Left cardiac atrium (tissue), 4 donors: ENCODE measurements around the gene TSSC4. TPM values are rescaled to one million over a fixed set of nuclear protein-coding genes. Genes with fewer than 3 reads are reported as not detected.
A peak's percentile ranks its signal among the peaks of the same experiment; 100 is the strongest.

Experiments
- ATAC-seq, 2 donors: fragments of 200-7000 bp; cut with Tn5 transposase; one replicate each; pipeline ENCODE4 v1.9.1; 2020; ENCODE audit warnings: mild to moderate bottlenecking in 2 of 2, moderate library complexity in 2 of 2
- DNase-seq: peaks from one replicate; pipeline ENCODE4 v3.0.0-alpha.2; 2020
- intact Hi-C, 2 donors: fragments of 100-400 bp; cut with DNase I; formaldehyde crosslinking; loops; one replicate each; pipeline versions ENCODE4 v1.14.1 to v1.15.1; 2022 to 2023
- total RNA-seq, 2 donors: library from RNA; stranded (reverse); fragmentation: NEBNext Ultra II Directional; extraction: Animal tissue kit (Norgen Biotek cat#: 25700); gene quantifications; one replicate each; pipeline ENCODE4 v1.2.1, GENCODE V29; 2021
- donor health status: DM: no; HTN: yes; CAD: no.
- donor health status: DM: no; HTN: yes; CAD: no; lungs with severe emphysema.
- donor health status: DM: yes; HTN: yes; CAD: no.
- donor health status: Dilated cardiomyopathy.

Gene TSSC4
- total RNA-seq, 2 donors from 2014 or later: 34.9 to 45.7 TPM

DNA sequence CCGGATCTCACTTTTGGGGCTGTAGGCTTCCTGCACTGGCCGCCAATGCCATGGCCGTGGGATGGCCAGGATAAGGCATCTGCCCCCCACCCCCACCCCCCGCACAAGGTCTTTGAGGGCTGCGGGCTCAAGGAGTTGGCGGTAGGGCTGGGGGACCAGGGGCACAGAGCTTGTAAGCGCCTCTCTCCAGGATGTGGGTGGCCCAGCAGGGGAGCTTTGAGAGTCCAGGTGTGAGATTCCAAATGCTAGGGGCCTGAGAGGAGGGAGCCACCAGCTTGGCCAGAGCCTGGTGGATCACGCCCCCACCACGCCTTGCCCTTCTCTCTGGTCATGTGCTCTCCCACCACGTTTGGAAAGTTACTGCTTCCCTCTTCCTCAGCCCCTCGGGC lies 18.4 kb upstream of the TSSC4 start:
- DNase-seq (no peak), ATAC-seq (no peak)
- intact Hi-C loops: no loop called here

DNA sequence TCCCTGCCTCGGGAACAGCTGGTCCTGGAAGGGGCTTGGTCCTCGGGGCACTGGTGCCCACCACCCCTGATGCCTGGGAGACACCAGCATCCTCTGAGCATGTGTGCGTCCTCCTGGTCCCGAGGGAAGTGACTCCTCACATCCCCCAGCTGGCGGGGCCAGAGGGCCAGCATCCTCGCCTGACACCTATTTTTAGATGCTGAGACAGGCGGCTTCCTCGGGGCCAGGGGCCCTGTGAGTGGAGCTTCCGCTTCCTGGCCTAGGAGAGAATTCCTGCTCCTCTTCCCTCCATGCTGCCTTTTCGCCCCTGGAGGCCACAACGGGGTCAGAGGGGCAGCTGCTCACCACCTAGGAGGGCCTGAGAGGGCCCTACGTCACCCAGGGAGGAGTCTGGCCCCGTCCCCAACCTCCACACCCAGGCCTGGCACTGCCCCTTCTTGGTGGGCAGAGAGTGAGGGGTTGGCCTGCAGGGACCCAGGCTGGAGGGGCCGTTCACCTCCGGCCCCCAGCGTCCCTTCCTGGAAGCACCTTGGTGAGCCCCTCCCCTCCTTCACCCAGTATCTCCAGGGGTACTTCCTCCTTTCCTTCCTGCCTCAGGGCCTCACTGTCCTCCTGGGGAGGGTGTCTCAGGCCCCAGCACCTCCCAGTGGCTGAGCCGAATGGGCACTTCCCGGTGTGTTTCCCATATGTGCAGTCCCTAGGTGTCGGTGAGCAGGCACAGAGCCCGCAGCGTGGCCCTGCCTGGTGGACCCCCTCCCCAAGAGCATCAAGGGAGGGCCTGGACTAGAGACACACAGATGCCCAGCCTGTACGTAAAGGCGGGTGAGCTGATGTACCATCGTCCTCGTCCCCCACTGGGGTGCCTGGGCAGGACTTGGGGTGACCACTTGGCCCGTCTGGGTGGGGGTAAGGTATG lies 17.4 kb upstream of the TSSC4 start:
- intact Hi-C loops: no loop called here

DNA sequence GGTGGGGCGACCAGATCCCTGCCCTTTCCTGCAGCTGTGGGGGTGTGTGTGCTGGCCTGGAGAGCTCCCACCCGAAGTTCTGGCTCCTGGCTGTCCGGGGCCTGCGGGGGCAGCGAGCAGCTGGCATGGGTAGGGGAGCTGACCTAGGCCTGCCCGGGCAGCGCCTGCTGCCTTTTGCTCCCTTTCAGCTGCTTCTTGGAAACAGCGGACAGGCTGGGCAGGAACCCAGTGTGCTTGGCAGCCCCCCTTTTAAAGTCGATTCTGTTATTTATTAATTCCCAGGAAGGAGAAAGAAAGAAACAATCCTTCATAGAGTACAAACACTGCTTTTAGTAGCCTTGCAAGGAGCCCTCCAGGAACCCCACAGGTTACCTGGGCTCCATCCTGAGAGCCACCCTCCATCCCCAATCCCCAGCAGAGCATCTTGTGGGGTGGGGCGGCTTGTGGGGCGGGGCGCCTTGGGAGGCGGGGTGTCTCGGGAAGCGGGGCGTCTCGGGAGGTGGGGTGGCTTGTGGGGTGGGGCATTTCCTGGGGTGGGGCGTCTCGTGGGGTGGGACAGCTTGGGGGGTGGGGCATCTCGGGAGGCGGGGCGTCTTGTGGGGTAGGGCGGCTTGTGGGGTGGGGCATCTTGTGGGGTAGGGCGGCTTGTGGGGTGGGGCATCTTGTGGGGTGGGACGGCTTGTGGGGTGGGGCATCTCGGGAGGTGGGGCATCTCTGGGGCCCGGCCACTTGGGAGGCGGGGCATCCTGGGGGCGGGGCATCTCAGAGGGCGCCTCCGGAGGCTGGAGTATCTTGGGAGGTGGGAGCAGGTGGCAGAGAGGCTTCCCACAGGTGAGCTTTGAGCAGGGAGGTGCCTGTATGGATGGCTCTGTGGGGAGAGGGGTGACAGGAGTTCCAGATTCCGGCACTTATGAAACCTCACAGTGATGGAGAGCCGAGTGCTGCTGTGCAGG lies 16.4 kb upstream of the TSSC4 start:
- DNase-seq: no peak
- peak in 1 of 2 donors; percentile 9 for ATAC-seq
- intact Hi-C loops: no loop called here

More for the DNA sequence above, 17.4 kb upstream of the TSSC4 start:
- peak; percentile 80 for DNase-seq
- ATAC-seq: peak; percentile 42 to 46

DNA sequence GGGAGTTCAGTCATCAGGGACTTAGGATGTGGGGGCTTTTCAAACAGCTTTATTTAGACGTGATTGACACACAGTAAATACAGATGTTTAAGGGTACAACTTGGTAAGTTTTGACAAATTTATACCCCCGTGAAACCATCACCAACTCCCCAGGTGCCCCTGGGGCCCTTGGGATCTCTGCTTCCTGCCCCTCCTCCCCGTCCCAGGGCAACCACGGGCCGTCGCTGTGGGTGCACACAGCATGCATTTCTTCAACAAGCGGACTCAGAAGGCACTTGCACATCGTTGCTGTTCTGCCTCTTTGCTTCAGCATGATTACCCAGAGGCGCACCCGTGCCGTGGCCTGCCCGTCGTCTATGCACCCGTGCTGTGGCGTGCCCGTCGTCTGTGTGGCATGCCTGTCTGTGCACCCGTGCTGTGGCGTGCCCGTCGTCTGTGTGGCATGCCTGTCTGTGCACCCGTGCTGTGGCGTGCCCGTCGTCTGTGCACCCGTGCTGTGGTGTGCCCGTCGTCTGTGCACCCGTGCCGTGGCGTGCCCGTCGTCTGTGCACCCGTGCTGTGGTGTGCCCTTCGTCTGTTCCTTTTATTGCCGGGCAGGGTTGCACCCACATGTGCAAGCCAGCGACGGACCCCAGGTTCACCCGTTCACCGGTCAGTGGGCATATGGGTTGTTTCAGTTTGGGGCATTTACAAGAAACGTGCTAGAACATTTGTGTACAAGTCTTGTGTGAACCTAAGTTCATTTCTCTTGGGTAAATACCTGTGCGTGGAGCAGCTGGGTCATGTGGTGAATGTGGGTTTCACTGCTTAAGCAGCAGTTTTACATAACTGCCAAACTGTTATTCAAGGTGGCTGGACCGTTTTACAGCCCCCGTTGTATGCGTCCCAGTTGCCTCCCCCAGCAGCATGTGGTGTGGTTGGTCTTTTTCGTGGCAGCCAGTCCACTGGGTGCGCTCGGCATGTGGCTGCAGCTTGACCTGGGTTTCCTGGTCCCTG lies 15.1 kb upstream of the TSSC4 start:
- ATAC-seq (no peak), DNase-seq (no peak)
- intact Hi-C loops: no loop called here

DNA sequence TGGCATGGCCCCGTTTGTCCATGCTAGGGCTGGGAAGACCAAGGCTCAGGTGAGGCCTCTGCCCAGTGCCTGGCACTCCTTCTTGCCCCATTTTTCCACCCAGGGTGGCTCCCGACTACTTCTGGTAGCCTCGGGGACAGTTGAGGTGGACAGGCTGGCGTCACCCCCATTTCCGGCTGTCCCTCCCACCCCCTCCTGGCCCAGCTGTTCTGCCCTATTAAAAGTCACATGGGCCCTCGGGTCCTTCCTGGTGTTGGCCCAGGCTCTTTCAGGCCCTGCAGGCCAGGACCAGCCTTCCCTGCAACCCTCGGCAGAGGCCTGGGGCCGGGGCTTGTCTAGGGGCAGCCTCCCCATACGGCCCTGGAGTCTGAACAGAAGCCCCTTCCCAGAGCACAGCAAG lies 14.0 kb upstream of the TSSC4 start:
- intact Hi-C loops: no loop called here
- ATAC-seq (no peak), DNase-seq (no peak)

DNA sequence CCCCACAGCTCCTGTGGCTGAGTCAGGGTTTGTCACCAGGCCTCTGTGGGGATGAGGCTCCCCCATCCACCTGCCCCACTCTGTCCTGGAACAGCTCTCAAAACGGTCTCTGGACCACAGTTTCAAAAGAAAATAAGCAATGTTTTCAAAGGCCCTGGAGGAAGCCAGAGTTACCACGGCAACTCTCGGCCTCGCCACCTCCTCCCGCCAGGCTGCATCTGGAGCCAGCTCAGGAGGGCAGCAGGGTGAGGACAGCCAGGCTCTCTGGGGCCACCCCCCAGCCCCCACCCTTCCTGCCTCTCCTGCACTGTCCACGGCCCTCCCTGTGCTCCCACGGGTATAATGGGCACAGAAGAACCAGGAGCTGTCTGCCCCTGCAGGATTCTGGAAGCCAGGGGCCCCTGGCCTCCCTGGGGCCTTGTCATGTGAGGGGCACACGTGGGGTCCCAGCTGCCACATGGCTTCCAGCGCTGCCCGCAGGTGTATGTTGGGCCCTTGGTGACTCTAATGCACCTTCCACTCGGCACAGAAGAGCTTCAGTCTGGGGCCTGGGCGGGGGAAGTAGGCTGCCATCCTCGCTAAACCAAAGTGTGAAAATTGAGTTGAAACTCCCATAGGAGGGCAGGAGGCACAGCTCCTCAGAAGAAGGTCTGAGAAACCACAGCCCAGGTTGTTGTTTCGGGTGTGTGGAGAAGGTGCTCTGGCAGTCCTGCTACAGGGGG lies 13.1 kb upstream of the TSSC4 start:
- intact Hi-C loops: no loop called here
- ATAC-seq: peak in 1 of 2 donors; percentile 9
- DNase-seq: no peak

DNA sequence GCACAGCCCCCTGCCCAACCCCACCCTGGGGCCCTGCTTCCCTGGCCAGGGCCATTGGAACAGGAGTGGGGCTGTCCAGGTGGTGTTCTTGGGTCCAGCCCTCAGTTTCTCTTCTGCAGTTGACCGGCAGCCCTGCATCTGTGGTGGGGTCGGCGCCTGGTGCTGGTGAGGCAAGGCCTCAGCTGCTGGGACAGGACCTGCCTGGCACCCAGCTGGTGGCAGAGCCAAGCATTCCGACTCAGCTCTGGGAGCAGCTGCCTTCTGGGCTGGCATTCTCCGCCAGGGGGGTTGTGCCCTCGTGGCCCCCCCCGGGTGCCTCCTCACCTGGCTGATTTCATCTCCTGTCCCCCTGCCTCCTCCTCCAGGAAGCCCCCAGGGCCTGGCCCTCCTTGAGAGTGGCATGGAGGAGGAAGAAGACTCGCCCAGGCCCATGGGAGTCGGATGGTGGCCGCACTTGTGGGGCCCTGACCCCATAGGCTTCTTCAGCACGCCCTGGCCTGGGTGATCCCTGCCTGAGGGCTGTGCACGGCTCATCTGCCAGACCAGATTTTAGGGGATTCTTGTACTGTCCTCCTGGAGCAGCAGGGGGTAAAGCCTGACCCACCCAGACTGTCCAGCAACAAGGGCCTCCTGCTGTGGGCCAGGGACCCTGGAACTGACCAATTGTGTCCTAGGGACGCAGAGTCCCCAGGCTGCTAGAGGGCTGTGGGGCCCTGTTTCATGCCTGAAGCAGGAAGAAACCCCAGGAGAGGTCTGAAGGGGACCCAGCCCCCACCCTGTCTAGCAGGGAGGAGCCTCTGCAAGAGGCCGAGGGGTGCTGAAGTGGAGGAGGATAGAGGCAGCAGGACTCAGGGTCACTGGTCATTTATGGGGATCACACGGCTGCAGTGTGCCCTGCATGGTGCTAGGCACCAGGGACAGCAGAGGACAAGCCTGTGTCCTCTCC lies 11.8 kb upstream of the TSSC4 start:
- DNase-seq (no peak), ATAC-seq (no peak)
- intact Hi-C loops: no loop called here

DNA sequence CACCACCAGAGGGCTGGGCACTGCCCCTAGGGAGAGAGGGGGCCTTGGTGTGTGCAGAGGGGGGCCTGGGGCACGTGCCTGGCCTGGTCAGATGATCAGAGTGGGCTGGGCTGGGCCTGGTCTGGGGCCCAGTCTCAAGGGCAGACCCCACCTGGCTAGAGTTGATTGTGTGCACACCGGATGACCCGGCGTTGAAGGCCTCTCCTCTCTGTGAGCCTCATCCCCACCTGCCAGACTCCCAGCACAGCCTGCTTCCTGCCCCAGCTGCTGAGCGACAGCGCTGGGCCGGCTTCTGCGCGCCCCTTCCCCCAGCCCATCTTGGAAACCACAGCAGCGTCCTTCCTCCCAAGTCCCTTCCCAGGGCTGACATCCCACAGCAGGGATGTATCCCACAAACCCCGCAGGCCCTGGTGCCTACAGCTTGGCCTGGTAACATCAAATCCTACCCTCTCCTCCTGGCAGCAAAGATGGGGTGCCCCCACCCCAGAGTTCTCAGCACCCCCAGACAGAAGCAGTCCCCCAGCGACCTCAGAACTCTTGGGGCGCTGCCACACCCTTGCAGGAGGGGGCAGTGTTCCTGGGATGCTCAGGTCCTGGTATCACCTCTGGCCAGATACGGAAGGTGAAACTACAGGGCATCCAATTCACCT lies 11.0 kb upstream of the TSSC4 start:
- intact Hi-C loops: no loop called here
- ATAC-seq (no peak), DNase-seq (no peak)

DNA sequence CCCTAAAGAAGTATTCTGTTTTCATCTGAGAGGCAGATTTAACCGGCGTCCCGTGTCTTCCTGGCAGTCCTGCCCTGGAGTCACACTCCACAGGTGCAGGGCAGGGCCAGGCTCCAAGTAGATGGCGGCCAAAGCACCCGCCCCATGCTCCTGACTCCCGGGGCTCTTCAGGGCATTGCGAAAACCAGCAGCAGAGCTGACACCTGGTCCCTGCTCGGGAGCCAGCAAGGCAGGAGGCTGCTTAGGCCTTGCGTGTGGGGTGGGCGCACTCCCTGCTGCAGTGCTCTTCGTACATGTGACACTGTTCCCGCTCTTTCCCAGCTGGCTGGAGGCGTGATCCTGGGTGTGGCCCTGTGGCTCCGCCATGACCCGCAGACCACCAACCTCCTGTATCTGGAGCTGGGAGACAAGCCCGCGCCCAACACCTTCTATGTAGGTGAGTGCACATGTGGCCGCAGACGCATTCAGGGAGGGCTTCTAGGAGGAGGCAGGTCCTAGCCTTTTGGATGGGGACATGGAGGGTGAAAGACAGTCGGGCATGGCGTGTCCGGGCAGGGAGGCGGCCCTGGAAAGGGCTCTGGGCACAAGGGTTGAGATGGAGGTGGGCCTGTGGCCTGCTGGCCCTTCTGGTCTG lies 10.3 kb upstream of the TSSC4 start:
- ATAC-seq (no peak), DNase-seq (no peak)
- intact Hi-C loops: no loop called here

DNA sequence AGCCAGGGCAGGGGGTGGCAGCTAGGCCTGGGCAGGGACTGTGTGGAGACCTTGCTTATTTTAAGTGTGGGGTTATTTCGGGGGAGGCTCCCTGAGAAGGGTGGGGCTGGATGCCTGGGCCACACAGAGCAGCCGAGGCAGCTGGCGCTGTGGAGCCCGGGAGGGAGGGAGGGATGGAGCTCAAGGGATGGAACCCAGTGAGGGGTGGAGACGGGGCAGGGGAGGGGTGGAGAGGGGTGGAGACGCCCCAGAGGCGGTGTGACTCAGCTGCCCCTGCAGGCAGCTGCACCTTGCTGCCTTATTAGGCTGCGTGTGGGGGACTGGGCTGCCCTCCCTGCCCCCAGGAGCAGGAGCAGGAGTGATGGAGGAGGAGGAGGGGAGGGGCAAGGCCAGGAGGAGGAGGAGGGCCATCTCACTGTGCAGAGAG lies 9.8 kb upstream of the TSSC4 start:
- intact Hi-C loops: no loop called here
- DNase-seq (no peak), ATAC-seq (peak; percentile 5 to 83)

DNA sequence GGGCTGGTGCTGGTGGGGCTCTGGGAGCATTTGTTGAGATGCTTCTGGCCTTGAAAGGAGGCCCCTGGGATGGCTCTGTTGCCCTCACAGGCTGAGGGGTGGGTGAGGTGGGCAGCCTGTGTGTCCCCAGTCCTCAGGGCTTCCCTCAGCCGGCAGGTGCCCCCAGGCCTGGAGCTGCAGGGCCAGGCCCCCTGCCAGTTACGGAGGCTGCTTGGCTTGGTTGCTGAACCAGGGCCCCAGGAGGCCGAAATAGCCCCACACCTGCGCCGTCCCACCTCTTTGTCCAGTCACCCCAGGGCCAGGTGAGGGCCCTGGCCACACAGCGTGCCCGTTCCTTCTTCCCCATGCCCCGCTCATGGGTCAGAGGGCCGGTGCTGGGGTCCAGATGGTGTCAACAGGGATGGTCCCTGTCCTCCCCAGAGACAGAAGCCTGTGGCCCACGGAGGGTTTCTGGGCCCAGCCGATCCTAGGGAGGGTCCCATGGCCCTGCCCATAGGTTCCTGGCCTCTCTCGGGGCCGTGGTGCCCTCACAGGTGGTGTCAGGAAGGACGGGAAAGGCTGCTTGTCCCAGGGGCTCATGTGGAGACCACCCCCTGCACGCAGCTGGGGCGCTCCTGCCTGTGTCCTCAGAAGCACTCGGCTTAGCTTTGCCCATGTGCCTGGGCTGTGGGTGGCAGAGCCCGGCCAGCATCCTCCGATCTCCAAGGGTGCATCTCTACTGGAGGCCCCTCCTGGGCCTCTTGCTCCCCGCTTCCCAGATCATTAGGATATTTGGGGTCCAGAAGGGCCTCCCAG lies 9.2 kb upstream of the TSSC4 start:
- ATAC-seq: no peak
- intact Hi-C loops: no loop called here
- no peak for DNase-seq

DNA sequence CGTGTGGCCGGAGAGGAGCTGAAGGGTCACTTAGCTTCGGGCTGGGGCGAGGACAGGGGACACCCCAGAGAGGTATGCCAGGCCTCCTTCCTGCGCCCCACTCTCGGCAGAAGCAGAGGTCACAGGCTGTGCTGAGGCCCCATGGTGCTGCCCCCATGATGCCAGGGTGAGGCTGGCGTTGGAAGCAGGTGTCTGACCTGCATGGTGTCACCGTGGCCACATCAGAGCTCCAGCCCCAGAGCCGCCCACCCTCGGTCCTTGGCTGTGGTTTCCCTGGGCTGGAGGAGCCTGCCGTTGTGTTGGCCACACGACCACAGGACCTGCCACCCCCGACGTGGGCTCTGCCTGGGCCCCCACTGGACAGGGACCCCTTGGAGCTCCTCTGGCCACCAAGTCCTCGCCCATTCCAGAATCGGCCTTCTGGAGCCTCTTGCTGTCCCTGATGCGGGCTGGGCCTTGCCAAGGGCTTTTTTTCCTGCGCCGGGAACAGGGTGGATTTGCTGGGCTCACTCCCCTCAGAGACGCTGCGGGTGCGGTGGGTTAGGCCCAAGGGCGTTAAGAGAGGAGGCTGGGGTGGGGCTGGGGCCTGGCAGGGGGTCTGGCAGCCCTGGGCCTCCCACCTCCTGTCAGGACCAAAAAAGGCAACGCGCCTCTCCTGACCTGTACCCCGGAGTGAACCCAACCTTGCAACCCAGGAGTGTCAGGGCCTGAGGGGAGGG lies 8.2 kb upstream of the TSSC4 start:
- ATAC-seq (no peak), DNase-seq (no peak)
- intact Hi-C loops: no loop called here

DNA sequence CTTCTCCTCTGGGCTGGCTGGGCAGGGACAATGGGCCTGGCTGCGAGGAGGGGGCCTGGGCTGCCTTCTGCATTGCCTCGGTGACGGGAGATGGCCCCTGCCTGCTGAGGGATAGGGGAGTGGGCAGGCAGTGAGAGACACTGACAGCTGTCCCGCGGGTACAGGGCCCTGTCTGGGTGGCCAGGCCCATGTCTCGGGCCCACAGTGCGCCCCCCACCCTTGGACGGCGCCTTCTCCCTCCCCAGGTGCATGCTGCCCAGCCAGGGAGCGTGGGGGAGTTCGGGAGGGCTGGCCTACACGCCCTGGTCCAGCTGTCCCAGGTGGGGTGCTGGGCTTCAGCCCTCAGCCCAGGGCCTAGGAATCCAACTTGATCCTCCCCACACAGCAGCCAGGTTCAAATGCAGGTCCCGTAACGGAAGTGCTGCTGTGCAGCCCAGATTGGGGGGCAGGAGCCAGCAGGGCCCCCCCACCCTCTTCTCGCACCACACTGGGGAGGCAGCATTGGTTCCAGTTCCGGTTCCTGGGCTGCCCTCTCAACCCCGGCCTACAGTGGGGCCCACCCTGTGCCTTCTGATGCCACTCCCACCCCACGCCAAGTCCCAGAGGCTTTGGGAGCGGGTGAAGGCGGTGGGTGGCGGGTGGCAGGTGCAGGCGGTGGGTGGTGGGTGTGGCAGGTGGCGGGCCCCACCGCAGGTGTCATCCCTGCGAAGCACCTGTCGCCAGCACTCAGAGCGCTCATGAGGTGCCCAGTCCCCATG lies 7.3 kb upstream of the TSSC4 start:
- intact Hi-C loops: no loop called here
- ATAC-seq: no peak
- no peak for DNase-seq
